T-helper 9 cell (primary cell): ENCODE measurements around the gene PLCG1.

Experiments
- DNase-seq: peaks from one replicate; pipeline ENCODE4 v3.0.0-alpha.2; 2020

Gene PLCG1

DNA sequence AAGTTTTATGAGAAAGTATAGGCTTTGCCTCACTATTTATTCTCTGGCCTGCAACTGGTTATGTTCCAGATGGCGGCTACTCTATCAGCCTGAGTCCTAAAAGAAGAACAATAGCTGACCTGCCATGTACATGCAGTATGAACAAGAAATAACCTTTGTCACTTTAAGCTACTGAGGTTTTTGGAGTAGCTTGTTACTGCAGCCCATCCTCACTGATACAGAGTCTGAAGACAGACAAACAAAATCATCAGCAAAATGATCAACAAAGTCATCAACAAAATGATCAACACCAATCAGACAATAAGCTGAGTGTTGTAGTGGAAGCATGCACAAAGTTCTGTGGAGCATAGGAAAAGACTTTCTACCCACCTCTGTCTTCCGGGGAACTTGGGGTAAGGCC is 82.5 kb downstream of the PLCG1 start:
- DNase-seq: no peak

DNA sequence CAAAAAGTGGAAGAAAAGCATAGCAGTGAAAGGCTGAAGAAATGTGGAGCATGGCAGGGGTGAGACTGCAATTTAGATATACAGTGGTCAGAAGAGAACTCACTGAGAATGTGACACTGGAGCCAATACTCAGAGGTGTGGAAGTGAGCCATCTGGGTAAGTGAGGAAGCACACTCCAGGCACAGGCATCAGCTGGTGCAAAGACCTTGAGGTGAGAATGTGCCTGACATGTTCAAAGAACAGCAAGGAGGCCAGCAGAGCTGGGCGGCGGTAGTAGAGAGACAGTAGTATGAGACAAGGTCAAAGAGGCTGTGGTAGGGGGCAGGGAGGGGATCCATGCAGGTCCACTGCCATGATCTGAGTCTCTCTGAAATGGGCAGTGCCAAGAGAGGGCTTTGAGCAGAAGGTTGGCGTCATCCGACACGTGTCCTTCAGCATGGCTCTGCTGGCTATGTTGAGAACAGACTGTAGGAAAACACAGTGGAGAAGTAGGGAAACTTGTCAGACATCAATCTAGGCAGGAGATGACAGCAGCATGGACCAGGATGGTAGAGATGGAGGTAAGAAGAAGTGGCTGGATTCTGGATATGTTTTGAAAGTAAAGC is 84.4 kb downstream of the PLCG1 start:
- no peak for DNase-seq

DNA sequence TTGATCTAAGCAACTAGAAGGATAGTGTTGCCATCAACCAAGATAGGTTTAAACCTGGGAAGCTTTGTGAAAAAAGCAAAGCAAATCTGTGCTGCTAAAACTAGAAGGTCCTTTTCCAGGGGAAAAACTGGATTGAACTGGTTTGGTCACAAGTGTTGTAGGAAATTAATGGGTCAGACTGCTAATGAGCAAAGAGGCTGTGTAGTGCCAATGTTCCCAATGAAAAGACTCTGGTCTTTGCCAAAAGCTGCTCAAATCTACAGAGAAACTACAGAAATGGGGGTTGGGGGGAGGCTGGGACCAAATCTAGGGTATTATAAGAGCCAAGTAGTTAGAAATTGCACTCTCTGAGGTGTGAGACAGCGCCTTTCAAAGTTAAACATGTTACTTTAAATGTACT is 85.0 kb downstream of the PLCG1 start:
- no peak for DNase-seq

DNA sequence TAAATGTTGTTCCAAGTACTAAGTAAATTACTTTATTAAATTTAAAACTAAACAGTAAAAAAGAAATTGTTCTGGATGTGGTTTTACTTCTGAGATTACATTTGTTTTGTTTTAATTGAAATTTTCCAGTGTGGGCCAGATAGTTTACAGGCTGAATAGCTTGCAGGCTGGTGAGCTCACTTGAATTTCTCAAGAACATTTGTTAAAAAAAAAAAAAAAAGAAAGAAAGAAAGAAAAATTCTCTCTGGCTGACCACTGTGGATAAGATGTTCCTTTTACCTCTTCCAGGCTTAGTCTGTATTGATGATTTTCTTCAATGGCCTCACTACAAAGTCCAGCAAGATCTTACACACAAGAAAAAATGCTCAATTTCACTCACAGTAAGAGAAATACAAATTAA is 85.4 kb downstream of the PLCG1 start:
- no peak for DNase-seq

DNA sequence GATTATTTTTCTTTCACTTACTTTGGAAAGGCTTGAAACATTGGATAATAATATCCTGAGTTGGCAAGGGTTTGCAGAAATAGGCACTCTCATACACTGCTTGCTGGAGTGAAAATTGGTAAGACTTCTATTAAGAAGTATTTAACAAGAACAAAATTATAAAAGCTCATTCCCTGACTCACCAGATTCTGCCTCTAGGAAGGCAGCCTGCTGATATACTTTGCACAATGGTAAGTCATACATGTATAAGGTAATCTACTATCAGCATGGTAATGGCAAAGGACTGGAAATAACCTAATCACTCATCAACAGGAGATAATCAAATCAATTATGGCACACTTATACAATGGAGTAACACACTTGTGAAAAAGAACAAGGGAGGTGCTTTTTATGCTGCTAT is 85.8 kb downstream of the PLCG1 start:
- DNase-seq: no peak

DNA sequence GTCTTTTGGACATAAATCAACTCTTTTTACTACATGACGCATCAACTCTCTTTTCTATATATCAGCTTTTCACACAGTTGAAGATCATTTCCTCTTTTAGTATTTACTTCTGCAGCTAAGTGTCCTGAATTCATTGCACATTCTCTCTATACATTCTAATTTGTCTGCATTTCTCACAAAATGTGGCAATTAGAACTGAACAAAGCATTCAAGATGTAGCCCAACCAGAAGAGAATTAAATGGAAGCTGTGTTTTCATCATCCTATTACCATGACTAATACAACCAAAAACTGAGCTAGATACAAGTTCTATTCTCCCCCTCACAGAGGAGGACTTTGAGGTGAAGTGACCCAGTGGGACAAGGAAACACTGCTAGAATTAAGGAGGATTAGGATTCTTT is 86.9 kb downstream of the PLCG1 start:
- DNase-seq: no peak

DNA sequence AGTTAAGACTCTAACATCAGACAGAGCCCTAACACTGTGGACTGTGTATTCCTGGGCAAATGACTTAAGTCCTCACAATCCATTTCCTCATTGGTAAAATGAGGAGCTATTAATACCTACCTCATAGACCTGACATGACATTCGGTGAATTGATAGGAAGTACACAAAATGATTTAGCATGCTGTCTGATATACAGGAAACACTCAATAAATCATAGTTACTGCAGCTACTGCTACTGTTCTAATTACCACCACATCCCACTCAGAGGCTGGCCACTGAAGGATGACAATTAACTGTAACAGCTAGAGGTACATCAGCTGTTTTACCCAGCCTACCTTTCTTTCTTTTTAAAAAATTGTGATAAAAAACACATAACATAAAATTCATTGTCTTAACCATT is 87.7 kb downstream of the PLCG1 start:
- DNase-seq: no peak

DNA sequence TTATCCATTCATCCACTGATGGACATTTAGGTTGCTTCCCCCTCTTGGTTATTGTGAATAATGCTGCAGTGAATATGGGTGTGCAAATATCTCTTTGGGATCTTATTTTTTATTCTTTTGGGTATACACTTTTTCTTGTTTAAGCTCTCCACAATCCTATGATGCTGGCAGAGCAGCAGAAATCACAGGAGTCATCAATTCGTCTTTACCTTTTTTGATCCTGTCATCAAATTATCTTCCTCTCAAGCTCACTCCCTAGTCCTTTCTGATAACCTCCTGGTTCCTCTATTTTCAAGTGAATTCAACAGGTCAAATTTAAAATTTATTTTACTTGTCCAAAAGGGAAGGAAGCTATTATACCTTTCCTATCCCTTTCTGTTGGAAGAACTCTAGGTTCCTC is 89.1 kb downstream of the PLCG1 start:
- DNase-seq: no peak
